GM12873 (cell line): Measurements from ENCODE around the gene ZXDB.
"Not testable (repeated sequence)": the region's sequence is repeated elsewhere in the genome, so short reads cannot be mapped to it uniquely, and the experiment has no call there.

ENCODE experiments used
- TF ChIP-seq, protein P1 (sequence below): IDR thresholded peaks from 2 replicates; pipeline ENCODE4 v1.5.1; 2012; ENCODE audit warnings: low read depth, mild to moderate bottlenecking, moderate library complexity, low read length, control low read depth; ENCODE audit not compliant: insufficient read depth; ENCODE audit errors: missing control alignments

Gene ZXDB

DNA sequence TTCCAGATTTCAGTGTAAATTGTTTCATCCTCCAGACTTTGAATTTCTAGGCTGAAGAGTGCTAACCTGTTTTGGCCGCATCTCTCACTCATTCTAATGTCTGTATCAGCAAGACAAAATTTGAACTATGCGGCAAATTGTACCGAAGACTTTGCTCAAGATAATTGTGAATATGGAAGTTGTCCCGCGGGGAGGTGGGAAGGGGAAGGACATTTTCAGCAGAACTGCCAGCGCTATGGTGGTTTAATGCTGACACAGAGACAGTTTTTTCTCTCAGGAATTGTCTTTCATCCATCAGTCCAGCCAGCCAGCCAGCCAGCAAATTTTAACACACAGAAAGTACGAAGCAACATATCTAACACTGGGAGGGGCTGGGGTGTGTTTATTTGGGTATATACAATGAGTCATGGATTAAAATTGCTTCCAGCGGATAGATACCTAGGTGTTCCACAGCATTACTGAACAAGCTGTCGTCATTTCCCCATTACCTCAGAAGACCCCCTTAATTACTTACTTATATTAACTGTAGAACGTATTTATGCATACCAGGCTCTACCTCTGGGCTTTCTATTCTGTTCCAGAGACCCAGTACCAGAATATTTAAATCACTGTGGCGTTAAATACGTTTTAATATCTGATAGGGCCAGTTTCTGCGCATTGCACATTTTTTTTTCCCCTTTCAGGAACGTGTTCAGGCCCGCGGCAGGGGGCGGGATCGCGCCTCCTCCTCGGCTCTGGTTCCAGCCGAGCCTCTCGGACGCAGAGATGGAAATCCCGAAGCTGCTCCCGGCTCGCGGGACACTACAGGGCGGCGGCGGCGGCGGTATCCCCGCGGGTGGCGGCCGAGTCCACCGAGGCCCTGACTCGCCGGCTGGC, at the start of gene ZXDB:
Gene ZXDB, plus strand, starts transcription at position 728 of the 876 bp plus-strand sequence. Its CDS starts 38 bp downstream, at position 766.
- TF ChIP-seq, protein P1, sequence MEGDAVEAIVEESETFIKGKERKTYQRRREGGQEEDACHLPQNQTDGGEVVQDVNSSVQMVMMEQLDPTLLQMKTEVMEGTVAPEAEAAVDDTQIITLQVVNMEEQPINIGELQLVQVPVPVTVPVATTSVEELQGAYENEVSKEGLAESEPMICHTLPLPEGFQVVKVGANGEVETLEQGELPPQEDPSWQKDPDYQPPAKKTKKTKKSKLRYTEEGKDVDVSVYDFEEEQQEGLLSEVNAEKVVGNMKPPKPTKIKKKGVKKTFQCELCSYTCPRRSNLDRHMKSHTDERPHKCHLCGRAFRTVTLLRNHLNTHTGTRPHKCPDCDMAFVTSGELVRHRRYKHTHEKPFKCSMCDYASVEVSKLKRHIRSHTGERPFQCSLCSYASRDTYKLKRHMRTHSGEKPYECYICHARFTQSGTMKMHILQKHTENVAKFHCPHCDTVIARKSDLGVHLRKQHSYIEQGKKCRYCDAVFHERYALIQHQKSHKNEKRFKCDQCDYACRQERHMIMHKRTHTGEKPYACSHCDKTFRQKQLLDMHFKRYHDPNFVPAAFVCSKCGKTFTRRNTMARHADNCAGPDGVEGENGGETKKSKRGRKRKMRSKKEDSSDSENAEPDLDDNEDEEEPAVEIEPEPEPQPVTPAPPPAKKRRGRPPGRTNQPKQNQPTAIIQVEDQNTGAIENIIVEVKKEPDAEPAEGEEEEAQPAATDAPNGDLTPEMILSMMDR: not testable (repeated sequence)

DNA sequence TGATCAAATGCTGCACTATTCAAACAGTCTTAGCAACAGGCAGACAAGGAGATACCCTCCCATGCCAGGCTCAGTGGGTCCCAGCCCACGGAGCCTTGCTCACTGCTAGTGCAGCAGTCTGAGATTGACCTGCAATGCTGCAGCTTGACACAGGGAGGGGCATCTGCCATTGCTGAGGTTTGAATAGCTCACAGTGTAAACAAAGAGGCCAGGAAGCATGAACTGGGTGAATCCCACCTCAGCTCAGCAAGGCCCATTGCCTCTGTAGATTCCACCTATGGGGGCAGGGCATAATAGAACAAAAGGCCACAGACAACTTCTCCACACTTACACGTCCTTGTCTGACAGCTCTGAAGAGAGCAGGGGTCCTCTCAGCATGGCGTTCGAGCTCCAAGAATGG, 26.6 kb upstream of the ZXDB start:
- TF ChIP-seq, protein P1: no peak

DNA sequence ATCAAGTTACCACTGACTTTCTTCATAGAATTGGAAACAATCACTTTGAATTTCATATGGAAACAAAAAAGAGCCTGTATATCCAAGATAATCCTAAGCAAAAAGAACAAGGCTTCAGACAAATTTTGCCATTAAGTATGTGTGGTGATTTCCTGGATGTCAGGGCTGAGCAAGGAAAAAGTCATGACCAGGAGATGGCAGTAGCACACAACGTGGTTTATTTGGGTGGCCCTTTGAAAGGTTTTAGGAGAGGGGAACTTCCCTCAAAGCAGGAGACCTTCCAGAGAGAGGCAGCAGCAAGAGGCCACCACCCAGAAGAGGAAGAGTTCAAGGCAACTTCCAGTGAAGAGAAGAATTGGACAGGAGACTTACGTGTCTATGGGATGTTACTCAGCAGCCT, 18.1 kb upstream of the ZXDB start:
- TF ChIP-seq, protein P1: peak; percentile 53

DNA sequence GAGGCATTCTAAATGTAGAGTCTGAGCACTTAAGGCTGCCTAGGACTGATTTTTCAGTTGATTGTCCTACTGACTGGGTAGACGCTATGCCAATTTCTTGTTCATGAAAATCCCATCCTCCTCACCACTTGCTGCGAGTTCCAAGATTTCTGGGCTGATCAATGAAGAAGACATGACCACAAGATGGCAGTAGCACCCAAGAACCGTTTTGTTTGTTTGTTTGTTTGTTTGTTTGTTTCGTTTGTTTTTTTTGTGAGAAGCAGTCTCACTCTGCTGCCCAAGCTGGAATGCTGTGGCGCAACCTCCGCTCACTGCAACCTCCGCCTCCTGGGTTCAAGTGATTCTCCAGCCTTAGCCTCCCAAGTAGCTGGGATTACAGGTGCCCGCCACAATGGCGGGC, 8.9 kb upstream of the ZXDB start:
- TF ChIP-seq, protein P1: peak; percentile 58

DNA sequence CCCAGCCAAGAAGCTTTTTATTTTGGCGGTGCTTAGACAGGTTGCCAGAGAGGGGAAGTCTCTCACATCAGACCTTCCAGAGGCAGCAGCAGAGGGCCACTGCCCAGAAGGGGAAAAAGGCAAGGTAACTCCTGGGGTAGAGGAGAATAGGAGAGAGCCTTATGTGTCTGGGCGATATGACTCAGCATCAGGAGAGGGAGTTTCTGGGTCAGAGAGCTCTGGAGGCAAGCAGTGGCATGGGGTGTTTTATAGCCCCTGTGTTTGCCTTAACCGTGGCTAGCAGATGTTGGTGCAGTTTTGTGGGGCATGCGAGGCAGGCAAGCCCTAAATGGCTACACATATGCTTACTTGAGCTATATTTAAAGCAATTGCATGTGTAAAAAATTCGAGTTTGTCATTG, 8.3 kb upstream of the ZXDB start:
- TF ChIP-seq, protein P1: no peak

DNA sequence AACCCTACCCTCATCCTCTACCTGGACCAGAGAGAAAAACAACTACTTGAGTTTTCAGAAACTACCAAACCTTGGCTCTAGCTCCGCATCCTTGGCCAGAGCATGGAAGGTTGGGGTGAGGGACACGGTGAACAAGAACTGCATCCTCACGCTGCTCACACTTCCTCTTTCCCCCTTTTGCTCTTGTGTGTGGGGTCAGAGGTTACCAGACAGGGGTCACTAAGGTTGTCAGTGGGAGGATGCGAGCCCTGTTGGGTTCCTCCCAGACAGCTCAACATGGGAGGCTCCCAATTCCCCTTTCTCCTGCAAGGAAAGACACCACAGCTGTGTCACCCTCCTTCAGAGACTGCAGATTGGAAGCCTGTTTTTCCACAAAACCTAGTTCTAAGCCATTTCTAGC, 5.5 kb upstream of the ZXDB start:
- TF ChIP-seq, protein P1: no peak

DNA sequence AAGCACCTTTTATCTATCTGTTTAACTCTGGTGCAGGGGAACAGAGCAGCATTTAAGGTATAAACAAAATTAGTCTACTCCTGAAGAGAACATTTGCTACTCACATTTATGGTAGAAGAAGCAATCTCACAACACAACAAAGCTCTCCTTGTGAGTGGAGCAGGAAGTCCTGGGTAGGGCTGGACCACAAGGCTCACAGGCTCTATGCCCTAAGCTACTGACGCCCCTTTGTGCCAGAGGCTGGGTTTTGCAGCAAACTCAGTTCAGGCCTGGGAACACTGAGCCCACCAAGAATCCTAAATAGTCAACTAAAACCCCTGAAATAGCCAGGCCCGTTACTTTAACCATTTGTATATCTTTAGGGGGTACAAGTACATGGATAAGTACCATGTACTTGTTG, 4.7 kb upstream of the ZXDB start:
- TF ChIP-seq, protein P1: no peak
